OCI-M2 (cell line): ENCODE results near the gene FADS3.

Source experiments
- DNase-seq: peaks from one replicate; lab custom pipeline; 2025; ENCODE audit not compliant: unreplicated experiment; lab: John Stamatoyannopoulos, UW

The FADS3 gene

GRCh38 chr11:61862714-61863547 is 28.4 kb downstream of the FADS3 start:
- no peak for DNase-seq

GRCh38 chr11:61861634-61862033 is 29.7 kb downstream of the FADS3 start:
- DNase-seq = no peak

GRCh38 chr11:61860054-61860903 is 31.1 kb downstream of the FADS3 start:
- DNase-seq = no peak

GRCh38 chr11:61855939-61856680 is 35.2 kb downstream of the FADS3 start:
- DNase-seq = no peak

- no peak for DNase-seq
These were observed 36.2 kb downstream of the FADS3 start for GRCh38 chr11:61854966-61855714.

GRCh38 chr11:61854206-61854895 is 37.0 kb downstream of the FADS3 start:
- DNase-seq = no peak

- DNase-seq = no peak
These were observed 37.6 kb downstream of the FADS3 start for GRCh38 chr11:61853698-61854169.

- DNase-seq = no peak
These were observed 39.4 kb downstream of the FADS3 start for GRCh38 chr11:61851900-61852295.

GRCh38 chr11:61851113-61851899 is 40.0 kb downstream of the FADS3 start:
- DNase-seq = no peak

GRCh38 chr11:61850687-61851086 is 40.7 kb downstream of the FADS3 start:
- DNase-seq = no peak

GRCh38 chr11:61848631-61849030 is 42.7 kb downstream of the FADS3 start:
- no peak for DNase-seq

GRCh38 chr11:61847914-61848581 is 43.3 kb downstream of the FADS3 start:
- DNase-seq = no peak

- no peak for DNase-seq
These were observed 44.9 kb downstream of the FADS3 start for GRCh38 chr11:61846362-61847020.

GRCh38 chr11:61844909-61845565 is 46.3 kb downstream of the FADS3 start:
- DNase-seq = no peak

- DNase-seq = no peak
These were observed 48.9 kb downstream of the FADS3 start for GRCh38 chr11:61842528-61842820.

GRCh38 chr11:61841636-61842527 is 49.5 kb downstream of the FADS3 start:
- peak; percentile 85 for DNase-seq

GRCh38 chr11:61840371-61840770 is 51.0 kb downstream of the FADS3 start:
- DNase-seq = no peak
